GM19351 (cell line): ENCODE data around the gene WDR27.
"Not testable (repeated sequence)": the region's sequence is repeated elsewhere in the genome, so short reads cannot be mapped to it uniquely, and the experiment has no call there.

Source experiments
- ATAC-seq: cut with Tn5 transposase; IDR thresholded peaks from one replicate; pipeline ENCODE4 v1.9.1; 2021; ENCODE audit warnings: mild to moderate bottlenecking, moderate library complexity; ENCODE audit not compliant: unreplicated experiment

WDR27 gene

GRCh38 chr6:169452117-169452868, 249.5 kb downstream of the WDR27 start:
- no peak for ATAC-seq

- ATAC-seq, result no peak
Observed at GRCh38 chr6:169451065-169451838, 250.6 kb downstream of the WDR27 start.

GRCh38 chr6:169450097-169450496, 251.7 kb downstream of the WDR27 start:
- no peak for ATAC-seq

- no peak for ATAC-seq
Observed at GRCh38 chr6:169449221-169449620, 252.6 kb downstream of the WDR27 start.

- ATAC-seq, result no peak
Observed at GRCh38 chr6:169445661-169446581, 255.9 kb downstream of the WDR27 start.

GRCh38 chr6:169445227-169445626, 256.6 kb downstream of the WDR27 start:
- no peak for ATAC-seq

GRCh38 chr6:169441292-169441691, 260.5 kb downstream of the WDR27 start:
- ATAC-seq, result no peak

GRCh38 chr6:169439710-169440109, 262.1 kb downstream of the WDR27 start:
- no peak for ATAC-seq

- not testable (repeated sequence) for ATAC-seq
Observed at GRCh38 chr6:169434554-169434953, 267.3 kb downstream of the WDR27 start.

GRCh38 chr6:169429001-169429400, 272.8 kb downstream of the WDR27 start:
- no peak for ATAC-seq

GRCh38 chr6:169428532-169428931, 273.3 kb downstream of the WDR27 start:
- ATAC-seq, result no peak

GRCh38 chr6:169427856-169428255, 274.0 kb downstream of the WDR27 start:
- ATAC-seq, result no peak

GRCh38 chr6:169426611-169427010, 275.2 kb downstream of the WDR27 start:
- ATAC-seq, result no peak

- ATAC-seq, result no peak
Observed at GRCh38 chr6:169425628-169426370, 276.0 kb downstream of the WDR27 start.

- no peak for ATAC-seq
Observed at GRCh38 chr6:169424821-169425240, 277.0 kb downstream of the WDR27 start.

- no peak for ATAC-seq
Observed at GRCh38 chr6:169424149-169424804, 277.6 kb downstream of the WDR27 start.

- ATAC-seq, result no peak
Observed at GRCh38 chr6:169421586-169422264, 280.1 kb downstream of the WDR27 start.

- no peak for ATAC-seq
Observed at GRCh38 chr6:169420912-169421543, 280.8 kb downstream of the WDR27 start.

GRCh38 chr6:169417101-169417500, 284.7 kb downstream of the WDR27 start:
- no peak for ATAC-seq
